Transverse colon (tissue), 3 donors: ENCODE measurements around the gene OLFM4.

Experiments used
- CTCF ChIP-seq, 5 experiments: fragments of 200-600 bp in 3 of 5; fragments of 450-650 bp in 2 of 5; sonication (generic) in 3 of 5; IDR thresholded peaks; 1 replicate in 2 of 5; 2 replicates in 3 of 5; pipeline ENCODE4 v1.5.1; 2016 to 2017; ENCODE audit warnings: antibody characterized with exemption in 5 of 5, inconsistent platforms in 3 of 5, mild to moderate bottlenecking in 2 of 5, moderate library complexity in 1 of 5
- POLR2A ChIP-seq: fragments of 450-650 bp; IDR thresholded peaks from one replicate; pipeline ENCODE4 v1.6.1; 2016; ENCODE audit warnings: antibody characterized with exemption, mild to moderate bottlenecking, moderate library complexity

DNA sequence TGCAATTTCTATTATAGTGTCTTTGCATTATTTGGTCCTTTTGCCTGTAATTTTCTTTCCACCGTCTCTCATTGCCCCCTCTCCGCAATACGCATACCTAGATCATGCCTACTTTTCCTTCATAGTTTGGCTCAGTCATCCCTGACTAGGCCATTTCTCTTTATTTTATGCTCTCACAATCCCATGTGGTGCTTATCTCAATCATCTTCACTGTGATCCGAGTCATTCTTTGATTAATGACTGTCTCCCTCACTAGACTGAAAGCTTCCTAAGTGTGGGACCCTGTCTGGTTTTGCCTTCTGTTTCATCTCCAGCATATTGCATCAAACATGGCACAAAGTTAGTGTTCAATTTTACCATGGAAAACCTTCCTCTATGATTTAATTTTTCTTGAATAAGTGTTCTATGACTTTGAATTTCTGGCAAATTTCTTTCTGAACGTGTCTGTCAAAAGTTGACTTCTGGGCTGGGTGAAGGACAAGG is 43.7 kb upstream of the OLFM4 start:
- TF ChIP-seq CTCF (IDR thresholded peaks at IDR 0.05) (no peak), POLR2A (no peak)
